GM19328 (cell line): ENCODE results near the gene SNX32.

ENCODE experiments used
- ATAC-seq: cut with Tn5 transposase; IDR thresholded peaks from one replicate; pipeline ENCODE4 v1.9.1; 2021; ENCODE audit warnings: mild to moderate bottlenecking, moderate library complexity; ENCODE audit not compliant: unreplicated experiment

Gene SNX32

GRCh38 chr11:65865550-65866172 lies 31.9 kb downstream of the SNX32 start:
- ATAC-seq: no peak

- ATAC-seq: no peak
Measured at GRCh38 chr11:65866509-65867283, 32.9 kb downstream of the SNX32 start.

GRCh38 chr11:65867284-65868071 lies 33.7 kb downstream of the SNX32 start:
- no peak for ATAC-seq

- no peak for ATAC-seq
Measured at GRCh38 chr11:65868076-65868667, 34.4 kb downstream of the SNX32 start.

GRCh38 chr11:65868907-65869306 lies 35.1 kb downstream of the SNX32 start:
- no peak for ATAC-seq

DNA sequence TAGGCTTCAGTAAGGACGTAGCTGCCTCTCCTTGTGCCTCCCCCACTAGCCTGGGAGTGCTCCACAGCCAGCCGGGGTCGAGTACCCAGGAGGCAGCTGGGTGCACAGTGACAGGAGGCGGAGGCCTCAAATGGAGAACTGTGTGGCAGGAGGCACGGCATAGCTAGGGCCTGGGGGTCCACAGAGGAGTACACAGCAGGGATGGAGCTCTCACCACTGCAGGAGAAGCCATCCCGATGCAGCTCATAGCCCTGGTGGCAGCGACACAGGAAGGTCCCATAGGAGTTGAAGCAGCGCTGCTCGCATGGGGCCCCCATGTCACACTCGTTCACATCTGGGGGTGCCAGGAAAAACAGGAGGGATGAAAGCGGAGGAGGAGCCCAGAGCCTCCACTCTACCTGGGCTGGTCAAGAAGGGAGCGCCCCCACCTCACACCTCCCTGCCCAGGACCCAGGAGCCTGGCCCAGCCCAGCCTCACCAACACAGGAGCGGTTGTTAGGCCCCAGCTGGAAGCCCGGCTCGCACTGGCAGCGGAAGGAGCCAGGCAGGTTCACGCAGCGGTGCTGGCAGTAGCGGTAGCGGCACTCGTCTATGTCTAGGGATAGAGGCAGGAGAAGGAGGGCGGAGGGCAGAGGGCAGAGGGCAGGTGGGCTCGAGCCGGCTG lies 36.0 kb downstream of the SNX32 start:
- ATAC-seq: no peak

GRCh38 chr11:65870307-65870658 lies 36.5 kb downstream of the SNX32 start:
- ATAC-seq: no peak

- ATAC-seq: no peak
Measured at GRCh38 chr11:65870706-65871681, 37.2 kb downstream of the SNX32 start.

DNA sequence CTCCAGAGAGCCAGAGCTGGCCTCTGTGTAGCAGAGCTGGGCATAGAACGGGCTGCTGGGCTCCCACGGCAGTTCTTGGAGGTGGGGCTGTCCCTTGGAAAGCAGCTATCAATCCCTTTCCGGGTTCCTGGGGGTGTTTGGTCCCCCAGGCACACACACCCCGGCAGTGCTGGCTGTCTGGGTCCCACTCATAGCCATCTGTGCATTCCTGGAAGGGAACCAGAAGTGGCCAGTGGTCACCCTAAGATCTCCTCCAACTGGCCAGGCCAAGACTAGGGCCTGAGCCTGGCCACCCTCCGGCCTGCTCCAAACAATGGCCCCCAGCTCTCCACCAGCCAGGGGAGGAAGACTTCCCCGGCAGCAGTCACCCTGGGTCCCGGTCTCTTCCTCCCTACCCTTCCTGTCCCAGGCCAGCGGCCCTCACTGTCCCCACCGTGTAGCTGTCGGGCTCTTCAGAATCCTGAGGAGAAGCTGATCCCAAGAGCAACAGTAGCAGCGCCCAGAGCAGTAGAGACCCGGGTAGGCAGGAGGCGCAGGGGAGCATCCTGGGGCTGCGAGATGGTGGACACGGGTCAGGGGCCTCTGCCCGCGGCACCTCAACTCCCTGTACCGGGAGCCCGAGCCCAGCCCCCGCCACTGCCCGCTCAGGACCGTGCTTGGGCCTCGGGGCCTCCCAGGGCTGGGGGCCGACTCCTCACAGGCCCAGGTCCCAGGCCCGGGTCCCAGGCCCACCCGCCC lies 38.2 kb downstream of the SNX32 start:
- no peak for ATAC-seq

- ATAC-seq: no peak
Measured at GRCh38 chr11:65872586-65873317, 39.0 kb downstream of the SNX32 start, which contains the start of gene EFEMP2. Gene EFEMP2 (minus strand): TSS chr11:65872800. CDS start chr11:65872354, 446 bp downstream.

DNA sequence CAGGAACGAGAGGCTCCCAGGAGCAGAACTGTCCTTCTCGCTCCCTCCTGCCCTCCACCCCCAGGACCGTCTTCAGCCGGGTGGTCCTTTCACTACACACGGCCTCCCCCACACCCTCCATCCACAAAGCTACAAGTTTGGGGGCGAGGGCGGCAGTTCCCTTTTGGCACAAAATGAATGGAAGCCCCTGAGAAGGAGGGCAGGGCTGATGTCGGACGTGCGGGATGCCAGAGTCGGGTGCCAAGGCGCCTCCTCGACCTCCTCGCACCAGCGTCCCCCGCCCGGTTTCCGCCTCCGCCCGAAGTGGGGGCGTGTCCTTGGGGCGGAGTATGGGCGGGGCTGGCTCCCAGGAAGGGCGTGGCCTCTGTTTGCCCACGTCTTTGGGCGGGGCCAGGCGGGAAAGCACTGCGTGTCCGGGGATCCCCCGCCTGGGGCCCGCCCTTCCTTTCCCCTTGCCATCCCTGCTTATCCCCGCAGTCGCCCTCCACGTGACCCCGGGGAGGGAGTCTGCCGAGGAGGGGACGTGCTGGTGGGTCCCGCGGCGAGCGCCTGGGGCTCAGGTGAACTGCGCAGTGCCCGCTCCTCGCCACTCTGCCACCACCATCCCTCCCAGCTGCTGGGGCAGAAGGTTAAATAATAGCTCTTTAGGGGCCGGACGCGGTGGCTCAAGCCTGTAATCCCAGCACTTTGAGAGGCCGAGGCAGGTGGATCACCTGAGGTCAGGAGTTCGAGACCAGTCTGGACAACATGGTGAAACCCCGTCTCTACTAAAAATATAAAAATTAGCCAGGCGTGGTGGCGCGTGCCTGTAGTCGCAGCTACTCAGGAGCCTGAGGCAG lies 39.8 kb downstream of the SNX32 start:
- ATAC-seq: peak; percentile 81

DNA sequence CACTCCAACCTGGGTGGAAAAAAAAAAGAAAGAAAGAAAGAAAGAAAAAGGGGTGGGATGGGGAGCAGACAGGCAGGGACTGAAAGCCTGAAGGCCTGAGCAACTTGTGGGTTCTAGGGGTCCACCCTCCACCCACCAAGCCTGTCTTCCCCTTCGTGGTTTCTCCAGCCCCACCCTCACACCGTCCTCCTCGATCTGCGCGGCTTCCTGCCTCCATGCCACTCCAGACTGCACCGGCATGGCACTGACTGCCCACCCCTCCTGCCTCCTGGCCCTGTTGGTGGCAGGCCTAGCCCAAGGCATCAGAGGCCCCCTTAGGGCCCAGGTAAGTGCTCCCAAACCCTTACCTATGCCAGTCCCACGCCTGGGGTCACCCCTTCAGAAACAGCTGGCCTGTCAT lies 45.9 kb downstream of the SNX32 start, which contains the start of gene CTSW:
CTSW (plus strand) TSS at position 221 of the 400 bp plus-strand sequence; CDS start at position 239, 18 bp downstream.
- ATAC-seq: no peak

DNA sequence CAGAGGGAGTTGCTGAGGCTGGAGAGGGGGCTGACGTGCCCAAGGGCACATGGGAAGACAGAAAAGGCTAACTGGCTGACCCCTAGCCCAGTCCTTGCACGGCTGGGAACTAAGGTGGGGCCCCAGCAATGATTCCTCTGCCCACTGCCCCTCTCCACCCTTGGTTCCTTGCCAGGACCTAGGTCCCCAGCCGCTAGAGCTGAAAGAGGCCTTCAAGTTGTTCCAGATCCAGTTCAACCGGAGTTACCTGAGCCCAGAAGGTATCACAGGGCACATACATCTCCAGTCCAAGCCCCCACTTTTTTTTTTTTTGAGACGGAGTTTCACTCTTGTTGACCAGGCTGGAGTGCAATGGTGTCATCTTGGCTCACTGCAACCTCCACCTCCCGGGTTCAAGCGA lies 46.3 kb downstream of the SNX32 start:
- no peak for ATAC-seq

DNA sequence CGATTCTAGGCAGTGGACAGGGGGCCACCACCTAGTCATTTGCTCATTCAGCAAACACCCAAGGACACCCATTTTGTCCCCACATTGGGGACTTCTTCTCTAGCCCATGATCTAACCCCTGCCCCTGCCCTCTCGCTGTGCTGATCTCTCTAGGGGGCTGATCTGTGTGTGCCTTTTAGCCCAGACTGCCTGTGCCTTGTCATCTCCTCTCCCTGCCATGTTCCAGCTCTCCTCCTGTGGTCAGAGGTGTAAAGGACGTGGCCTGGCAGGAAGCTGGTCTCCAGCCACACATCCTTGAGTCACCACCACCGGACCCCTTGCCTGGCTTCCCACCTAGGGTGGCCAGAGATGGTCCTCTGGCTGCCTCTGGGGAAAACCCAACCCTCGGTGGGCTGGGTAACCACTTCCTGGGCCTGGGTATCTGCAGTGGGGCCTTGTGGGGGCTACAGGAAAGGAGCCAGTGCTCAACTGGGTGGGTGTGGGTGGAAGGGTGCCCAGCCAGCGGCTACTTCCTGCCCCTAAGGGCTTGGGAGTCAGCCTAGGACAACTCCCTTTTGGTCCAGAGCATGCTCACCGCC lies 47.2 kb downstream of the SNX32 start:
- ATAC-seq: no peak

DNA sequence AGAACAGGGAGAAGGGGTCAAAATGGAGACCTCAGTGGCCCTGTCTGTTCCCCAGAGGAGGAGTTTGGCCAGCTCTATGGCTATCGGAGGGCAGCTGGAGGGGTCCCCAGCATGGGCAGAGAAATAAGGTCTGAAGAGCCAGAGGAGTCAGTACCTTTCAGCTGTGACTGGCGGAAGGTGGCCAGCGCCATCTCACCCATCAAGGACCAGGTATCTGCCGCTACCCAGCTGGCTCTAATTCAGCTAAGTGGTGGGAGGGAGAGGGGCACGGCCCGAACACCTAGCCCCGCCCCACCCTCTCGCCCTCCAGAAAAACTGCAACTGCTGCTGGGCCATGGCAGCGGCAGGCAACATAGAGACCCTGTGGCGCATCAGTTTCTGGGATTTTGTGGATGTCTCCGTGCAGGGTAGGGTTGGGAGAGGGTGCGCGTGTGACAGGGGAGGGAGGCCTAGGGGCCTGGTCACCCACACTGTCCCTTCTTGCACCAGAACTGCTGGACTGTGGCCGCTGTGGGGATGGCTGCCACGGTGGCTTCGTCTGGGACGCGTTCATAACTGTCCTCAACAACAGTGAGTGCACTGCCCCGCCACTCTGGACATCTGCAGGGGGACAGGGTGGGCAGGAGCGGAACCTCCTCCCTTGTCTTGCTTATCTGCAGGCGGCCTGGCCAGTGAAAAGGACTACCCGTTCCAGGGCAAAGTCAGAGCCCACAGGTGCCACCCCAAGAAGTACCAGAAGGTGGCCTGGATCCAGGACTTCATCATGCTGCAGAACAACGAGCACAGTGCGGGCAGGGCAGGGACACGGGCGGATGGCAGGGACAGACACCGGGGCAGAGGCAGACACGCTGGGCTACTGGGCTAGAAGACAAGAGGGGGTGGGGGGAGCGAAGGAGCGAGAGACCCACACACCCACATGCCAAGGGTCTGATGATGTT lies 48.6 kb downstream of the SNX32 start:
- ATAC-seq: no peak
